SU-DHL-6 (cell line): Measurements from ENCODE around the gene TPST2.

Experiments used
- H2AFZ ChIP-seq: fragments of 200-600 bp; sonication (generic); 2 replicates; pipeline ENCODE4 v1.6.1; 2014; ENCODE audit warnings: low read depth, mild to moderate bottlenecking, moderate library complexity, mixed read lengths, antibody characterized with exemption, low read length; ENCODE audit not compliant: severe bottlenecking
- H3F3A ChIP-seq: fragments of 200-600 bp; shearing (Covaris generic); 2 replicates; pipeline ENCODE4 v1.6.0; 2016; ENCODE audit warnings: antibody characterized with exemption, mild to moderate bottlenecking; ENCODE audit not compliant: insufficient read depth
- H3K27ac ChIP-seq: fragments of 200-600 bp; sonication (generic); 2 replicates; pipeline ENCODE4 v1.5.1; 2016; ENCODE audit warnings: low read depth, mild to moderate bottlenecking, low read length, moderate library complexity, mixed read lengths
- H3K27me3 ChIP-seq: fragments of 200-600 bp; sonication (generic), shearing (Covaris generic); 2 replicates; pipeline ENCODE4 v1.6.0; 2014; ENCODE audit warnings: mild to moderate bottlenecking, low read length
- H3K36me3 ChIP-seq: fragments of 200-600 bp; sonication (generic); 2 replicates; pipeline ENCODE4 v1.6.1; 2014; ENCODE audit warnings: mild to moderate bottlenecking, low read length, mixed read lengths
- H3K4me2 ChIP-seq: fragments of 300-600, 200-600 bp; shearing (Covaris generic), sonication (generic); 2 replicates; pipeline ENCODE4 v1.6.0; 2014; ENCODE audit warnings: low read length, low read depth, mild to moderate bottlenecking; ENCODE audit not compliant: poor library complexity, severe bottlenecking
- H3K4me3 ChIP-seq: fragments of 200-600 bp; sonication (generic); 2 replicates; pipeline ENCODE4 v1.5.1; 2014; ENCODE audit warnings: antibody characterized with exemption, low read length, mild to moderate bottlenecking, mixed read lengths; ENCODE audit not compliant: insufficient read depth, poor library complexity, severe bottlenecking
- H3K79me2 ChIP-seq: fragments of 200-600 bp; sonication (generic); 2 replicates; pipeline ENCODE4 v1.6.1; 2014; ENCODE audit warnings: mild to moderate bottlenecking, low read length, moderate library complexity; ENCODE audit not compliant: insufficient read depth
- H3K9ac ChIP-seq: fragments of 200-600 bp; sonication (generic); 2 replicates; pipeline ENCODE4 v1.7.0; 2014; ENCODE audit warnings: mild to moderate bottlenecking, low read length
- H3K9me2 ChIP-seq: fragments of 200-600 bp; sonication (generic); replicated peaks from 2 replicates; pipeline ENCODE4 v1.6.1; 2014; ENCODE audit warnings: low read length; ENCODE audit not compliant: insufficient read depth
- H3K9me3 ChIP-seq: fragments of 200-600 bp; sonication (generic); 2 replicates; pipeline ENCODE4 v1.6.1; 2014; ENCODE audit warnings: low read length, mixed read lengths; ENCODE audit not compliant: insufficient read depth
- H4K20me1 ChIP-seq: fragments of 200-600 bp; sonication (generic); 2 replicates; pipeline ENCODE4 v1.6.1; 2014; ENCODE audit warnings: low read depth, mild to moderate bottlenecking, antibody characterized with exemption, low read length, moderate library complexity, mixed read lengths
- EZH2phosphoT487 ChIP-seq: fragments of 200-600 bp; sonication (generic), shearing (Covaris generic); conservative IDR thresholded peaks from 2 replicates; pipeline ENCODE4 v1.6.1; 2018; ENCODE audit warnings: mild to moderate bottlenecking, antibody characterized with exemption, low read length, moderate library complexity, mixed read lengths
- TF ChIP-seq, protein P1 (sequence below): fragments of 200-600 bp; sonication (generic); IDR thresholded peaks from one replicate; pipeline ENCODE4 v1.5.1; 2017; ENCODE audit warnings: antibody characterized with exemption, mild to moderate bottlenecking, low read length, moderate library complexity; ENCODE audit not compliant: insufficient read depth, poor library complexity, severe bottlenecking

TPST2 gene

GRCh38 chr22:26548984-26549383, 40.9 kb downstream of the TPST2 start:
- H3K27ac ChIP-seq, result no peak overlapping the region
- H3K9me2 ChIP-seq, result no peaks in the 10 kb centered on the region
- no peaks in the 10 kb centered on the region for H3K27me3 ChIP-seq
- H3F3A ChIP-seq, result no peaks in the 10 kb centered on the region
- H3K4me2 ChIP-seq, result no peak overlapping the region
- no peak overlapping the region for H3K9ac ChIP-seq
- no peak overlapping the region for H2AFZ ChIP-seq
- H3K9me3 ChIP-seq, result no peaks in the 10 kb centered on the region
- no peak for TF ChIP-seq EZH2phosphoT487
- TF ChIP-seq, protein P1, sequence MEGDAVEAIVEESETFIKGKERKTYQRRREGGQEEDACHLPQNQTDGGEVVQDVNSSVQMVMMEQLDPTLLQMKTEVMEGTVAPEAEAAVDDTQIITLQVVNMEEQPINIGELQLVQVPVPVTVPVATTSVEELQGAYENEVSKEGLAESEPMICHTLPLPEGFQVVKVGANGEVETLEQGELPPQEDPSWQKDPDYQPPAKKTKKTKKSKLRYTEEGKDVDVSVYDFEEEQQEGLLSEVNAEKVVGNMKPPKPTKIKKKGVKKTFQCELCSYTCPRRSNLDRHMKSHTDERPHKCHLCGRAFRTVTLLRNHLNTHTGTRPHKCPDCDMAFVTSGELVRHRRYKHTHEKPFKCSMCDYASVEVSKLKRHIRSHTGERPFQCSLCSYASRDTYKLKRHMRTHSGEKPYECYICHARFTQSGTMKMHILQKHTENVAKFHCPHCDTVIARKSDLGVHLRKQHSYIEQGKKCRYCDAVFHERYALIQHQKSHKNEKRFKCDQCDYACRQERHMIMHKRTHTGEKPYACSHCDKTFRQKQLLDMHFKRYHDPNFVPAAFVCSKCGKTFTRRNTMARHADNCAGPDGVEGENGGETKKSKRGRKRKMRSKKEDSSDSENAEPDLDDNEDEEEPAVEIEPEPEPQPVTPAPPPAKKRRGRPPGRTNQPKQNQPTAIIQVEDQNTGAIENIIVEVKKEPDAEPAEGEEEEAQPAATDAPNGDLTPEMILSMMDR, result no peak
- no peaks in the 10 kb centered on the region for H4K20me1 ChIP-seq
- 0 out of 2 replicates have a peak, but pooled peaks cover 4% of the 10 kb centered on the region for H3K79me2 ChIP-seq
- no peak overlapping the region for H3K4me3 ChIP-seq
- no peaks in the 10 kb centered on the region for H3K36me3 ChIP-seq

DNA sequence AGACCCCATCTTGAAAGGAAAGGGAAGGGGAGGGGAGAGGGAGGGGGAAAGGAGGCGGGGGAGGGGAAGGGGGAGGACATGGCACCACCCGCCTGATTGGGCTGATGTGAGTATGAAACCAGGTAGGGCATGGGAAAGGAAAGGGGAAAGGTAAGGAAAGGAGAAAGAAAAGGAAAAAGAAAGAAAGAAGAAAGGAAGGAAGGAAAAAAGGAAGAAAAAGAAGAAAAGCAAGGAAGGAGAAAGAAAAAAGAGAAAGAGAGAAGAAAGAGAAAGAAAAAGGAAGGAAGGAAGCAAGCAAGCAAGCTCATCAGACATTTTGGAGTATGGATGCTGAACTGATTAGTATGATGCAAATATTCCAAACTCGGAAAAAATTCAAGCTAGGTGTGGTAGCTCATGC, 41.6 kb downstream of the TPST2 start:
- H3K9ac ChIP-seq, result no peak overlapping the region
- no peaks in the 10 kb centered on the region for H3K79me2 ChIP-seq
- no peaks in the 10 kb centered on the region for H3K27me3 ChIP-seq
- no peak overlapping the region for H3K27ac ChIP-seq
- no peaks in the 10 kb centered on the region for H3K9me3 ChIP-seq
- no peak overlapping the region for H2AFZ ChIP-seq
- H4K20me1 ChIP-seq, result no peaks in the 10 kb centered on the region
- H3K4me2 ChIP-seq, result no peak overlapping the region
- H3K4me3 ChIP-seq, result no peak overlapping the region
- H3F3A ChIP-seq, result no peaks in the 10 kb centered on the region
- H3K36me3 ChIP-seq, result no peaks in the 10 kb centered on the region
- no peaks in the 10 kb centered on the region for H3K9me2 ChIP-seq
- TF ChIP-seq, protein P1, result no peak
- TF ChIP-seq EZH2phosphoT487, result no peak

DNA sequence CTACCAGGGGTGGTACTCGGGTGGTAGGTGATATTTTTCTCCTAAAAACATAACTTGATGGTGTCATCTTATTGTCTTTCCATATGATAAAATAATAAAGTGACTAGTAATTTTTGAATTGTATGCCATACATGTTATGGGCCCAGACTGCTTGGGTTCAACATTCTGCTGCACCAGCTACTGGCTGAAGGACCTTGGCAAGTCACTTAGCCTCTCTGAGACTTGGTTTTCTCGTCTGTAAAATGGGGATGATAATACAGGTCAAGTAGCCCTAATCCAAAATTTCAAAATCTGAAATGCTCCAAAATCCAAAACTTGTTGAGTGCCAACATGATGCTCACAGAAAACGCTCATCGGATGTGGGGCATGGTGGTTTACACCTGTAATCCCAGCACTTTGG, 42.1 kb downstream of the TPST2 start:
- Histone ChIP-seq H2AFZ (no peak overlapping the region), H3K79me2 (no peaks in the 10 kb centered on the region), H3K4me3 (no peak overlapping the region), H4K20me1 (no peaks in the 10 kb centered on the region), H3K9ac (no peak overlapping the region), H3K4me2 (no peak overlapping the region), H3F3A (no peaks in the 10 kb centered on the region), H3K36me3 (no peaks in the 10 kb centered on the region), H3K27me3 (no peaks in the 10 kb centered on the region), H3K9me2 (no peaks in the 10 kb centered on the region), H3K27ac (no peak overlapping the region), H3K9me3 (no peaks in the 10 kb centered on the region)
- TF ChIP-seq, protein P1, result no peak
- no peak for TF ChIP-seq EZH2phosphoT487

DNA sequence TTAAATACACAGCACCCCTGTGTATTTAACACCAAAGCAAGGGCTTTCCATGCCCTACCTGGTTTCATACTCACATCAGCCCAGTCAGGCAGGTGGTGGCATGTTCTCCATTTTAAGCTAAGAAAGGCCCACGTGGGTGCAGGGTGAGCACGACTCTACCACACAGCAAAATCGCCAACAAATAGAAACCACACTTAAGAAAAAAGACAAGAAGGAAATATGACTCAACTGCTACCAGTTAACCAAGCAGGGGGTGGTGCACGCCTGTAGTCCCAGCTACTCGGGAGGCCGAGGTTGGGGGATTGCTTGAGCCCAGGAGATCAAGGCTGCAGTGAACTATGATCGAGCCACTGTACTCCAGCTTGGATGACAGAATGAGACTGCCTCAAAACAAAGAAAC, 42.5 kb downstream of the TPST2 start:
- Histone ChIP-seq H3F3A (no peaks in the 10 kb centered on the region), H2AFZ (no peak overlapping the region), H3K9ac (no peak overlapping the region), H4K20me1 (no peaks in the 10 kb centered on the region), H3K9me3 (no peaks in the 10 kb centered on the region), H3K27ac (no peak overlapping the region), H3K4me3 (no peak overlapping the region), H3K9me2 (no peaks in the 10 kb centered on the region), H3K27me3 (no peaks in the 10 kb centered on the region), H3K79me2 (no peaks in the 10 kb centered on the region), H3K36me3 (no peaks in the 10 kb centered on the region), H3K4me2 (no peak overlapping the region)
- TF ChIP-seq EZH2phosphoT487, result no peak
- TF ChIP-seq, protein P1, result no peak
